ENCODE results near the gene WDFY4.

WDFY4 gene

DNA sequence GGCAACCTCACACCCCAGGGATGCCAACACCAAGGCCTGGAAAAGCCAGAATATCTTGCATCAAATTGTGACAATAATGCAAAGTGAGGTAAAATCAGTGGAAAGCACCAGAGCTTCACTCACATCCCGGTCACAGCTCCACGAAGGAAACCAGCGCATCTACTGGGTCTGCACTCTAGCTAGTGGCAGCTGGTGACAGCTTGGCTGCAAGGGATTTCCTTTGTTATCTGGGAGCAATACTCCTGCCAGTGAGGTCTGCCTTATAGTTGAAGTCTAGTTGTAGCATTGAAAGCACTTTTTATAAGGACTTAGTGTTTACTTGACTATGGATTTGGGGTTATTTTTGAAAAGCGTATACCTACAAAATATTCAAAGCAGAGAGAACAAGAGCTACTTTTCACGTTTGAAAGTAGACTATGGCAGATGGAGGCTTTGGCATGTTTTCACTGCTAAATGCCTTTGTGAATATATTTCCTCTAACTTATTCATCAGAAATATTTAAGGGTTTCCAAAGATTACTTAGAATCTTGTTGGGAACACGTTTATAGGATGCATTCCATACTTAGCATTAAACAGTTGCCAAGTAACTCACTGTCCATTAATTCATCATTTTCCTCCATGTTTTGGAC is 26.1 kb downstream of the WDFY4 start:
- no peak for DNase-seq

DNA sequence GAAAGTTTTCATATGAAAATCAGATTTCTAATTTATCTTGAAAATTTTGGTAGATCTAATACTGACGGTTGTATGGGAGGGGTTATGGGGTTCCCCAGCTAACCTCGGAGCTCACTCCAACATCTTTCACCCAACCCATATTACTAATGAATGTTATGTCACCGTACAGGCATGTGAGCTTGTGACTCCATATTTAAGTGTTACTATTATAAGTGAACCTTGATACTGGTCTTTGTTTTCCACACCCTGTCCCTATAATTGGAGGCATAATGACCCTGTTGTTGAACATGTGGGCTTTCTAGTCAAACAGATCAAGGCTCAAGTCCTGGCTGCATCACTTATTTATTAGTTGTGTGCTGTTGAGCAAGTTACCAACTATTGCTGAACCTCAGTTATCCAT is 27.2 kb downstream of the WDFY4 start:
- DNase-seq: no peak

DNA sequence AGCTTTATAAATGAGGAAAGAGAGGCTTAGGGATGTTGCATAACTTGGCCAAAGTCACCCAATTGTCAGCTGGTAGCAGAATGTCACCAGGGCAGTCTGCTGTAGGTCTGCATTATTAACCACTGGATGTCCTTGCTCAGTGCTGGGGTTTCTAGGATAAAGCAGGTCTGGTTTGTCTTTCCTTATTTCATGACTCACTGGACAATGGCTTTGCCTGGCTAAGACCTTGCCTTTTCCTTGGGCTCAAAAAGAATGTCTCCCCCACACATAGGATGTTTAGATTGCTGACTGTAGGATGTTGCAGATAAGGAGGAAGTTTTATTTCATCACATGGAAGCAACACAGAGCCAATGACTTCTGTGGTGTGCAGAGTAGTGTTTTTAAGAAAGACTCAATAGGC is 29.4 kb downstream of the WDFY4 start:
- no peak for DNase-seq

DNA sequence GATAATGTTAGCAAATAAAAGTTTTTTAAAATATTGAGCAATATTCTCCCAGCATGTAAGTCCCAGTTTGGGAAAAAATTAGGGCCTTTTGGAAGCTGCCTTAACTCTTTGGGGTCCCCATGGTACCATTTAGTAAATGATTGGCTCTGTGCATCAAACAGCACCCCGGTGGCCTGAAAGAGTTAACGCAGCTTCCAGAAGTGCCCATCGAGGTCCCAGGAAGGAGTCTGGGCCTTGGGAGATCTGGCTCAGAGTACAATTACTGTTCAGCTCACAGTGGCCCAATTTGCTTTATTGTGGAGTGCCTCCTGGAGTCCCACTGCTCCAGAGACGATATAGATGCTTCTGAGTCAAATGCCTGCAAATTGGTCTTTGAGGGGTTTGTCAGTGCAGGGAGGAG is 31.7 kb downstream of the WDFY4 start:
- no peak for DNase-seq

DNA sequence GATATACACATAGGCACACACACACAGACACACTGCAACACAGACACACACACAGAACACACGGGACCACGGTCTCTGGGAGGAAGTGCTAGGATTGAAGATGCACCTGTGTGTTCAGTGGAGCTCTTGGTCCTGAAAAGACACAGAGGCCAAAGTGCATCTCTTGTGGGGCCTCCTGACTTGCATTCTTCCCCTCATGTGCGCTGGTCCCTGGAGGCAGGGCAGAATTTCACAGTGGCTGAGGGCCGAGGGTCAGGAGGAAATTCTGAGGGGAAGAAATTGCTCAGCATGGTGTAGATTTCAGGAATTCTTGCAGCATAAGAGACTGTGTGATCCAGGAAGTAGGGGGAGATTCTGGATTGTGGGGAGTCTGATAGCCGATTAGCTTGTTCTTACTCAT is 35.9 kb downstream of the WDFY4 start:
- no peak for DNase-seq

DNA sequence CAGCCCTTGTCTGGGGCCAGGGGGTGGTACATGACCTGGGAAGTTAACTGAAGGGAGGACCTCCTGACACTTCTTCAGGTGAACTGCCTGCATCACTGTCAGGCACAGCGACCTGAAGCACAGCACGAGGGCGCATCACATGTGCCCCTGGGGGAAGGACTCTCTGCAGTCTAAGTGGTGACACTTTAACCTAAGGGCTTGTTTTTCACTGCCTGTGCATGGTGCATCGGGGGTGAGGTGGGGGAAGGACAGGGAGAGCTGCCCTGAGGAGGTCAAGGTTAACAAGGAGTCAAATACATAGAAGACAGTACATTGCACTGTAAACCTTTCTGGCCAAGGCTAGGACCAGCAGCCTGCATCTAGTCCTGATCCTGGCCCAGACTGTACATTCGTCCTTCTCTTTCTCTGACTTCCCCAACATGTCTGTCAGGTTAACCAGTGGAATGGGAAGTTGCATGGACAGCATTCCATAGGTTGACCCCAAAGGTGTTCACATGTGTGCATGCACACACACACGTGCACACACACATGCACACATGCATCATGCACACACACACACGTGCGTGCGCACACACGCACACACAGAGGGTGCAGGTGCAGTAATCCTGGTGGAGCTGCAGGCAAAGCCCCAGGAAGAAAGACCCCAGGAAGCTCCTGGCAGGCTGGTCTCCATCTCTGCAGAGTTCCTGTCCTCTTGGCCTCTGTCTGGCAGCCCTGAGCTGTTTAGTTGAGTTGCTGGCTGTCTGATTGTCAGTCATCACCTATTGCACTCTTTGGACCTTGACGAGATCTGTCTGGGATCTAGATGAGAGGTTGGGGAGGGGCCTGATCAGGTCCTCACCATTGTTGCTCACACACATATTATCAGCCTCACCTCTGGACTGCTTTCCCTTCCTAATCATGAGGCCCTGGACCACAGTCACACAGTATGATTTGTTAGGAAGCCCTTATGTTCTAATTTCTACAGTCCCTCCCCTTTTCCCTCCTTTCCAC is 37.8 kb downstream of the WDFY4 start:
- DNase-seq: no peak

DNA sequence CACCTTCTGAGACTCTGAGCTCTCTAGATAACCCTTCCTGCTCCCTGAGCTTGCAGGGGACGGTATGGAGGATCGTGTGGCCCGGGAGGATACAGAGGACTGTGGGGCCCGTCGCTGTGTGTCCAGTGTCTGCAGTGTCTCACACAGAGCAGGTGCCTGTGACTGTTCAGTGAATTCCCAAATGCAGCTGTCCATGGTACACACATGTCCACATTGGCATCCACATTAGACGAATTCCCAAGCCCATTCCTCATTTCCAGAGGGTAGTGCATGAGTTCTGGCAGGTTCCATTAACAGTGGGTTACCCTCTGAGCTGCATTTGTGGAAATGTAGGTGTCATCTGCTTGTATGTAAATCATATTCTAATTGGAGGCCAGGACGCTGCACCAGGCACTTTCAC is 39.5 kb downstream of the WDFY4 start:
- no peak for DNase-seq

DNA sequence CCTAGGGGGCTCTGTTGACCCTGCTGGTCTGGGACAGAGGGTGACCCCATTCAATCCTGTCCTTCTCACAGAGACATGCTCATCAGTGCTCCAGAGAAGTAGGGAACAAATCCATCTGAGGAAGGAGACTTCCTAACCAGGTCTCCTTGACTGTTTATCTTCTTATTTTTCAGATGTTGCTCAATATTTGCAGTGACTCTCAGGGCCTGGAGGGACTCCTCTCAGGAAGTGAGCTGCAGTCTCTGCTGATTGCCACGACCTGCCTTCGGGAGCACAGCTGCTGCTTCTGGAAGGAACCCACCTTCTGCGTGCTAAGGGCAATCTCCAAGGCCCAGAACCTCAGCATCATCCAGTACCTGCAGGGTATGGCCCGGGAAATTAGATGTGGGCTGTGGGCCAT is 41.0 kb downstream of the WDFY4 start:
- no peak for DNase-seq

DNA sequence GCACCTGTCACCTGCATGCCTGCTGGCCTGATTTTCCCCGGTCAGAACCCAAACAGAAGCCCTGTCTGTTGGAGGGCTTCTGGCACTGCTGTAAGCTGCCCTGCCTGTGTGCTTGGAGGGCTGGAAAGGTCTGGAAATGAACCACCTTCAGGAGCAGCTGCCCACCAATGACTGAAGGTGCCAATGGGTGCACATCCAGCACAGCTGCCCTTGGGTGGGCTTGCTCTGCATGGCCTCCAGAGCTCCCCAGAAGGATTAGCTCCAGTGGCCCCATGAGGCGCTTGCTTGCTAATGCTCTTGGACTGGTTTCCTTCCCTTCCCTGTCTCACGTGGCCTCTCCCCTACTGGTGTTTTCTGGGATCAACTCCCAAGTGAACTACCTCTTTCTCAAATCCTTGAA is 43.2 kb downstream of the WDFY4 start:
- DNase-seq: no peak

DNA sequence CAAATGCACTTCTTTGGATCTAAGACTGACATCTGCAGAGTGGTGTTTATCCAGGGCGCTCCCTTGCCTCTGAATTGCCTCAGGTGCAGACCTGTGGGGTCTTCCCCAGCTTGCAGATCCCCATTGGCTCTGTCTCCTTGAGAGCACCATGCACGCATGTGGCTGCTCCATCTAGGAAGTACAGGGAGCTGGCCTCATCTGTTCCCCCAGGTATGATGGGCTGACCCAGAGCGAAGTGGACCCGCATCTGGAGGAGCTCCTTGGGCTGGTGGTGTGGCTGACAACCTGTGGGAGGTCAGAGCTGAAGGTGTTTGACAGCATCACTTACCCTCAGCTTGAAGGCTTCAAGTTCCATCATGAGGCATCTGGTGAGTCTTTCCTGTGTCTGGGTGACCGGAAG is 44.5 kb downstream of the WDFY4 start:
- no peak for DNase-seq

DNA sequence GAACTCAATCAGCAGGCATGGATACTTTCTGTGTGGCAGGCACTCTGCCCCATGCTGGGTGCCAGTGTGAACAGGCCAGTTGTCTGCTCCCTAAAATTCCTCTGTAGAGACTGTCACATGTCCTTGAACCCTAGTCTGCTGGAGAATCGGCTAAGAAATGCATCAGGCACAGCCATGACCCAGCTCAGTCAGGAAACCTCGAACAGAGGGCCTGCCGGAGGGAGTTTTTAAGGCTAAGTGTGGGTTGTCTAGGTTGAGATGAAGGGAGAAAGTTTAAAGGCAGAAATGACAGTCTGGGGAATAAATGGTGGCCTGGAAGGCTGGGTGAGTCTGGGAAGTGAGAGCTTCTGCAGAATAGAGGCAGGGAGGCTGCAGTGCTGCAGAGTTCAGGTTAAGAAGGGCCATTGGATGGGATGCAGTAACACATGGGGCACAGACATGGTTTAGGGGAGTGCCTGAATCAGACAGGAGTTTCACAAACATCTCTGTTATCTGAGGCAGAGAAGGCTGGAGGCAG is 45.3 kb downstream of the WDFY4 start:
- no peak for DNase-seq

DNA sequence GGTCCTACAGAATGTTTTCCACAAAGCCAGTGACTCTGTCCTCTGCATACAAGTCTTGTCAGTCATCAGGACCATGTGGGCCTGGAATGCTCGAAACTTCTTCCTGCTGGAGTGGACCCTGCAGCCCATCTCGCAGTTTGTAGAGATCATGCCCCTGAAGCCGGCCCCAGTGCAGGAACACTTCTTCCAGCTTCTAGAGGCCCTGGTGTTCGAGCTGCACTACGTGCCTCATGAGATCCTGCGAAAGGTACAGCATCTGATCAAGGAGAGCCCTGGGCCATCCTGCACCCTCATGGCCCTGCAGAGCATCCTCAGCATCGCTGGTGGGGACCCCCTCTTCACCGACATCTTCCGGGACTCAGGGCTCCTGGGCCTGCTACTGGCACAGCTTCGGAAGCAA is 46.5 kb downstream of the WDFY4 start:
- no peak for DNase-seq

DNA sequence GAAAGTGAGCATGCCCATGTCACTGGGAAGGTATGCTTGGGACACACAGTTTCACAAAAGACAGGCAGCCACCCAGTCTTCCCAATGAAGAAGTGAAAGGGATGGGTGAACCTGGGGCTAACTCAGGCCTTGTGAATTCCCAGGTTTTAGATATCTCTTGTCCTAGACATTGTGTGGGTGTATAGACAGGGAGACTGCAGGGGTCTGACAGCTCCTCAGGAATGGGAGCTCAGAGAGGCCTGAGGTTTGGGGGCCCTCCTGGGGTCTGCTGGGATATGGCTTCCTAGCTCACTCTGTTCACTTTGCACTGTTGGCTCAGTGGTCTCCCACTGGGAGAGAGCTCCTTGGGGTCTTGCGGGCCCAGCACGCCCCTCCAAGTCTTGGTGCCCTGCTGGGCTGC is 47.0 kb downstream of the WDFY4 start:
- no peak for DNase-seq

DNA sequence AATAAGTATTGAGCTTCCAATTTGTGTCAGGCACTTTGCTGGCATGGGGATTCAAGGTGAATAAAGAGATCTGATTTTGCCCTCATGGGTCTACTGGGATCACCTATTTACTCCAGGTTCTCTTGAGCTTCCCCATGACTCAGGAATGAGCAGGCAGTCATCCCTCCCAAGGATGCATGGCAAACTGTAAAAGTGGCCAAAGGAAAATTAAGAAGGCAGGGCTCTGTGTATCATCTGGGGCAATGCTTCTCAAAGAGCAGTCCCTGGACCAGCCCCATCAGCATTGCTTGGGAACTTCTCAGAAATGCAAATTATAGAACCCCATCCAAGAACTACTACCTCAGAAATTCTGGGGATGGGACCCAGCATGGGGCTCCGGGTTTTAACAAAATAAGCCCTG is 48.7 kb downstream of the WDFY4 start:
- no peak for DNase-seq

DNA sequence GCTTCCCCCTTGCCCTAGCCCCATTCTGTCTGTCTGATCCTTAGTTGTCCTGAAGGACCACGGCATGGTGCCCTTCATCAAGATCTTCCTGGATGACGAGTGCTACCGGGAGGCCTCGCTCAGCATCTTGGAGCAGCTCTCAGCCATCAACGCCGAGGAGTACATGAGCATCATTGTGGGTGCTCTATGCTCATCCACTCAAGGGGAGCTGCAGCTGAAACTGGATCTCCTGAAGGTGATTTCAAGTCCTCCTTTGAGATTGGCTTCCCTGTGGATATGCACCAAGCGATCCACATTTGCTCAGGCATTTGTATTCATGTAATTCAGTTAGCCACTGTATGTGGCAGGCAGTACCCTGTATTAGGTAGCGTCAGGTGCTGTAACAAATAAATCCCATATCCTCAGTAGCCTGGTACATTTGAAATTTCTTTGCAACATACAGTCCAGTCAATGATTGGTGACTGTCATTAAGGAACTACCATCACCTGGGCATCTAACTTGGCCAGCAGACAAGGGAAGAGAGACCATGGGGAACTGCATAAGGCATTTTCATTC is 51.2 kb downstream of the WDFY4 start:
- DNase-seq: no peak

DNA sequence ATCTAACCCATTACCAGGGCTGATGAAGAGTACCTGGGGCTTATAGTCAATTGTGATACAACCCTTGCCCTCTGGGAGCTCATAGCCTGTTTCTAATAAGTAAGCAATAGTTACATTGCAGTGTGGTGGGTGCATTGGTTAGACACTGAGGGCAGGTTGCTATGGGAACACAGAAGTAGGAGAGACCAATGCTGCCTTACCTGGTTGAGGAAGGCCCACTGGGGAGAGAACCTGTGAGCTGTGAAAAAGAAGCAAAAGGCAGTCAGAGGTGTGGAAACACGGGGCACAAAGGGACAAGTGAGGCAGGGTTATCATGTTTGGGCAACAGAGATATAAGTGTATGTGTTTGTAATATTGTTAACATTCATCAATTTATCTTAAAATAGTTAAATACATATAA is 51.9 kb downstream of the WDFY4 start:
- no peak for DNase-seq

DNA sequence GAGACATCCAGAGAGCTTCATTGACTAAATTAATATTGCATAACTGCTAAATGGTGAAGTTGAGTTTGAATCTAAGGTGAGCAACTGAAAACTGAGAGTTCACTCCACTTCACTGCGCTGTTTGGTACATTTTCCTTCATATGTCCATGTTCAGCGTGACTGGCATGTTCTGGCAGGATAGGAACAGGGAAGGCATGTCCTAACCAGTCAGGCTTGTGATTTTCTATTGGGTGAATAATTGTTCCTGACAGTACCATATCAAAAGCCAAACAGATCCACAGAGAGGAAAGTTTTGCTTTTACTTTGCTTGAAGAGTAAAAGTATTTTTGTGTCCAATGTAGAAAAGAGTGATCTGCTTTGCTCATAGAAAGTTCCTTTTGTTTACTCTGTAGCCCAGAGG is 53.2 kb downstream of the WDFY4 start:
- no peak for DNase-seq

DNA sequence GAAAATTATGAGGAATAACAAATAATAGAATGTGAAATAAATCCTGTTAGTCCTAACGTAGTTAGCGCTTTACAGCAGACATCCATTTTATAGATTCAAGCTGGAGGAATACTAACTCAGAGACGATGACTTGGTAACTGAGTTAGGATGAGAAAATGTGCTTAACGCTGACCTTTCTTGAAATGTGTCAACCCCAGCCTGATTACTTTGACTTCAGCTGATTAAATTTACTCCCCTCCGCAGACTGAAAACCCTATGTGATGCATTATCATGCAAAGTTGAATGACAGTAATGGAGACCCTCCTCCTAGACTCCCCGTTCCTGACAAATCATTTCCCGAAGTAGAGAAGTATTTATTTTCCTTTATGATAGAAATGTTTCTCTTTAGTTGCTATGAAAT is 54.5 kb downstream of the WDFY4 start:
- DNase-seq: no peak

DNA sequence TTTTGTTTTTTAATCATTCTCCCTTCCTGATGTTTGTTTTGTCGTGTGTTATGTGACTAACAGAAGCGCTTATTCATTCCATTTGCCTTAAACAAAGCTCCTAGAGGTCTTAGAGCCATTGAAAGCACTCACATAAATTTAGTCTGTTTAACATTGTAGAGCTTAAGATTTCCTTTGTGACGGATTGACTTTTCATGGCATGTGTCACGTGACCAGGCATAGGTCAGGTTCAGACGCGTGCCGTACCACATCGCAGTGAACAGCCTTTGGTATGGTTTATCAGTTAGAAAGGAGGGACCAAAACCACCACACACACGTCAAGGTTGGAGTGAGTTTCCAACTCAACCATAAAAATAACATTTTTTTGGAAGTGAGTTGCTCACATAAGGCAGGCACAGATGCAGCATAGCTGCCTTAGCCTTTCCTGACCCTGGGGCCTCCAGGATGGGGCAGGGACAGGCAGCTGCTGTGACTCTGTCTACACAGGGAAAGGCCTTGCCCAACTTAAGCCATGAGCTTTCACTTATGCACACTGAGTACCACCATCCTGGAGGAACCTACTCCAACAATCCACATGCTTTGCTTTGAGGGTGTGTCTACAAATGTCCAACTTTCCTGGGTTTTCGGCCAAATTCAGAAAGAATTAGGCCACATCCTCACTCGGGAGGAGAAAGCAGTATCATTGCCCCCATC is 55.5 kb downstream of the WDFY4 start:
- no peak for DNase-seq

DNA sequence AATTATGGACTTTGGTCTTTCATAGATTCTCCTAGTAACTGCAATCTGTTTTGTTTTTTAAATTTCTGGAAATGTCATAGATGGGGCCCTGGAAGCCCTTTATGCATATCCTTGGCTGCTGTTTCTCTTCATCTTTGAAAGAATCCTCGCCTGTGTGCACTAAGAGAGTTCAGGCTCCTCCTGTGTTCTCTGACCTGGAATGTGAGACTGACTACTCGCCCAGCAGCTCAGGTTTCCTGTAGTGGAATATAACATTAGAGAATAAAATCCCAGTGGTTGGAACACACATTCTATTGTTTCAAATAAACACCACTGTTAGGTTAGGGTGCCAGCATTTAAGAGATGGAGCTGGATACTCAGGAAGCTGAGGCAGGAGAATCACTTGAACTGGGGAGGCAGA is 56.3 kb downstream of the WDFY4 start:
- no peak for DNase-seq

DNA sequence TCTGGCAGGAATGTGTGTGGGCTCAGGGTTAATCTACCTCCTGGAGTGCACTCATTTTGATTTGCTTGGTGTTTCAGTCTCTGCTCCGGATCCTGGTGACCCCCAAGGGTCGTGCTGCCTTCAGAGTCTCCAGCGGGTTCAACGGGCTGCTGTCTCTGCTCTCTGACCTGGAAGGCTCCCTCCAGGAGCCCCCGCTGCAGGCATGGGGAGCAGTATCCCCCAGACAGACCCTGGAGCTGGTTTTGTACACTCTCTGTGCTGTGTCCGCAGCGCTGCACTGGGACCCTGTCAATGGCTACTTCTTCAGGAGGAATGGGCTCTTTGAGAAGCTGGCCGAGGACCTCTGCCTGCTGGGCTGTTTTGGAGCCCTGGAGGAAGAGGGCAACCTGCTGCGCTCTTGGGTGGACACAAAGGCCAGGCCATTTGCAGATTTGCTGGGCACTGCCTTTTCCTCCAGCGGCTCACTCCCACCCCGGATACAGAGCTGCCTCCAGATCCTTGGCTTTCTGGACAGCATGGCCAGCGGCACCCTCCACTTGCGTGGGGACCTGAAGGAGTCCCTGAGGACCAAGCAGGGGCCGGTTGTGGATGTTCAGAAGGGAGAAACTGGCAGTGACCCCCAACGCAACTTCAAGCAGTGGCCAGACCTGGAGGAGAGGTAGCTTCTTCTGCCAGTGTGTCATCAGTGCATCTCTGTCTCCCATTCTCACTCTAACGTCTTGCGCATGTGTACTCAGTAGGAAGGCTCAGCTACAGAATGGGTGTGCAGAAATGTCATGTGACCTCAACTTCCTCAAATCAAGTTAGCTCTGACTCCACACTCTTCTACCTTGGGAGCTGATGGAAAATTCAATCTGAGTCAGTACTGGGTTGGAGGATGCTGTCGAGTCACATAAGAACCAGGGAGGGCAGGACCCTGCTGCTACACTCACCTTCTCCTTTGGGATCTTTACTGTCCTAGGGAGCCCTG is 58.5 kb downstream of the WDFY4 start:
- no peak for DNase-seq

DNA sequence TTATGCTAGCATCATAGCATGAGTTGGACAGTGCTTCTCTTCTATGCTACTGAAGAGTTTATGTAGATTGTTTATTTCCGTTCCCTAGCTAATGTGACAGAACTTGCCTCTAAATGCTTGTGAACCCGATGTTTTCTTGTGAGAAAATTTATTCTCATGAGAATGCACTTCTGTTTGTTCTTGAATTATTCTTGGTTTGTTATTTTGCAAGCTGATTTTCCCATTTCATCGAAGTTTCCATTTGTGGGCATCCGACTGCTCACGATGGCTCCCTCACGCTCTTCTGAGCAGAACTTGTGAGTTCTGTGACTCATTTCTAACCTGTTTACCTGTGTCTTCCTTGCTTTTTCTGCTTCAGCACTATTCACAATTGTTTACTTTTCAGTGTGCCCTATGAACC is 59.9 kb downstream of the WDFY4 start:
- no peak for DNase-seq

Measured in CD4-positive, alpha-beta T cell treated with Interferon gamma for 1 hour (primary cell).